Parathyroid adenoma (tissue), 2 donors: ENCODE data around the gene BAG5.

ENCODE experiments used
- H2AFZ ChIP-seq: fragments of 300-600 bp; sonication (generic); one replicate; pipeline ENCODE4 v1.7.0; 2017; ENCODE audit warnings: antibody characterized with exemption, mild to moderate bottlenecking
- H3K27ac ChIP-seq: fragments of 300-600 bp; sonication (generic); one replicate; pipeline ENCODE4 v1.7.0; 2017
- H3K27me3 ChIP-seq: fragments of 300-600 bp; sonication (generic); one replicate; pipeline ENCODE4 v1.7.0; 2017; ENCODE audit warnings: low read length; ENCODE audit not compliant: control insufficient read depth, insufficient read depth
- H3K36me3 ChIP-seq: fragments of 300-600 bp; sonication (generic); one replicate; pipeline ENCODE4 v1.7.0; 2017; ENCODE audit warnings: low read length; ENCODE audit not compliant: control insufficient read depth, insufficient read depth
- H3K4me1 ChIP-seq: fragments of 300-600 bp; sonication (generic); one replicate; pipeline ENCODE4 v1.7.0; 2017; ENCODE audit warnings: control low read depth
- H3K4me2 ChIP-seq: fragments of 300-600 bp; sonication (generic); one replicate; pipeline ENCODE4 v1.7.0; 2017; ENCODE audit warnings: low read length
- H3K4me3 ChIP-seq: fragments of 300-600 bp; sonication (generic); one replicate; pipeline ENCODE4 v1.7.0; 2017; ENCODE audit warnings: low read depth, low read length
- H3K79me2 ChIP-seq: fragments of 300-600 bp; sonication (generic); one replicate; pipeline ENCODE4 v1.7.0; 2017; ENCODE audit warnings: control low read depth
- H3K9ac ChIP-seq: fragments of 300-600 bp; sonication (generic); one replicate; pipeline ENCODE4 v1.7.0; 2017; ENCODE audit warnings: mild to moderate bottlenecking
- H3K9me3 ChIP-seq: fragments of 300-600 bp; sonication (generic); one replicate; pipeline ENCODE4 v1.7.0; 2017; ENCODE audit warnings: low read length; ENCODE audit not compliant: control insufficient read depth
- CTCF ChIP-seq: fragments of 300-600 bp; sonication (generic); IDR thresholded peaks from one replicate; pipeline ENCODE4 v1.7.0; 2017; ENCODE audit warnings: antibody characterized with exemption, mild to moderate bottlenecking
- donor health status: primary hyperparathyroidism.

The BAG5 gene

GRCh38 chr14:103528587-103529382, 33.7 kb downstream of the BAG5 start, which contains the start of gene TRMT61A:
Gene TRMT61A (plus strand): TSS chr14:103529196. CDS start chr14:103529979, 783 bp downstream.
- peak within 1 kb of the TSS; percentile 95 for H3K4me2 ChIP-seq
- peaks cover 10% of the 10 kb centered on the region for H3K79me2 ChIP-seq
- peaks cover 8% of the 10 kb centered on the region for H3K4me1 ChIP-seq
- peak within 1 kb of the TSS; percentile 99 for H3K27ac ChIP-seq
- peak within 1 kb of the TSS; percentile 97 for H3K4me3 ChIP-seq
- no peaks in the 10 kb centered on the region for H3K27me3 ChIP-seq
- no peaks in the 10 kb centered on the region for H3K9me3 ChIP-seq
- peak within 1 kb of the TSS; percentile 89 for H2AFZ ChIP-seq
- no peaks in the 10 kb centered on the region for H3K36me3 ChIP-seq
- no peak for TF ChIP-seq CTCF
- H3K9ac ChIP-seq = peak within 1 kb of the TSS; percentile 84

GRCh38 chr14:103528146-103528586, 34.3 kb downstream of the BAG5 start:
- TF ChIP-seq CTCF = no peak
- no peaks in the 10 kb centered on the region for H3K9me3 ChIP-seq
- H3K36me3 ChIP-seq = no peaks in the 10 kb centered on the region
- H2AFZ ChIP-seq = peak overlapping the region; percentile 89
- no peaks in the 10 kb centered on the region for H3K27me3 ChIP-seq
- peak overlapping the region; percentile 95 for H3K4me2 ChIP-seq
- H3K4me3 ChIP-seq = peak overlapping the region; percentile 97
- H3K79me2 ChIP-seq = peaks cover 10% of the 10 kb centered on the region
- peaks cover 8% of the 10 kb centered on the region for H3K4me1 ChIP-seq
- H3K9ac ChIP-seq = peak overlapping the region; percentile 84
- H3K27ac ChIP-seq = peak overlapping the region; percentile 99

- Histone ChIP-seq H3K4me1 (peaks cover 8% of the 10 kb centered on the region), H3K27me3 (no peaks in the 10 kb centered on the region), H2AFZ (no peak overlapping the region), H3K79me2 (peaks cover 10% of the 10 kb centered on the region), H3K27ac (peak overlapping the region; percentile 99), H3K9ac (no peak overlapping the region), H3K4me2 (peak overlapping the region; percentile 95), H3K9me3 (no peaks in the 10 kb centered on the region), H3K36me3 (no peaks in the 10 kb centered on the region), H3K4me3 (peak overlapping the region; percentile 97)
- TF ChIP-seq CTCF = no peak
These were observed 34.9 kb downstream of the BAG5 start for GRCh38 chr14:103527408-103528145.

GRCh38 chr14:103526914-103527248, 35.6 kb downstream of the BAG5 start:
- Histone ChIP-seq H3K9me3 (no peaks in the 10 kb centered on the region), H3K27ac (no peak overlapping the region), H2AFZ (no peak overlapping the region), H3K4me3 (no peak overlapping the region), H3K36me3 (no peaks in the 10 kb centered on the region), H3K4me1 (peaks cover 8% of the 10 kb centered on the region), H3K79me2 (peaks cover 10% of the 10 kb centered on the region), H3K9ac (no peak overlapping the region), H3K27me3 (no peaks in the 10 kb centered on the region), H3K4me2 (no peak overlapping the region)
- no peak for TF ChIP-seq CTCF
